WTC11 (cell line): Measurements from ENCODE around the gene NAA80. TPM values are rescaled to one million over a fixed set of nuclear protein-coding genes. Genes with fewer than 3 reads are reported as not detected.

Source experiments
- ATAC-seq: fragments of 200-7000 bp; cut with Tn5 transposase; 2 replicates; pipeline ENCODE4 v1.10.0; 2021; ENCODE audit warnings: mild to moderate bottlenecking, moderate library complexity
- CTCF ChIA-PET: fragments of 300-600 bp; sonication (Branson Sonifier 250); formaldehyde crosslinking; loops from one replicate; lab custom pipeline; 2021; ENCODE audit warnings: antibody characterized with exemption; lab: Charles Lee
- POLR2A ChIA-PET: fragments of 350-600 bp; sonication (Branson Sonifier 250); formaldehyde crosslinking; loops from one replicate; lab custom pipeline; 2021; ENCODE audit warnings: antibody characterized with exemption; lab: Charles Lee
- DNase-seq: peaks from one replicate; pipeline ENCODE4 v3.0.0; 2021; ENCODE audit warnings: low spot score
- H3K27ac Mint-ChIP-seq: 2 replicates; pipeline ENCODE4 v1.8.0; 2021; ENCODE audit warnings: mixed read lengths
- H3K27me3 Mint-ChIP-seq: 2 replicates; pipeline ENCODE4 v1.8.0; 2021; ENCODE audit warnings: low read depth, mild to moderate bottlenecking, moderate library complexity, mixed read lengths
- H3K36me3 Mint-ChIP-seq: 2 replicates; pipeline ENCODE4 v1.8.0; 2021; ENCODE audit warnings: mixed read lengths
- H3K4me1 Mint-ChIP-seq: 2 replicates; pipeline ENCODE4 v1.8.0; 2022; ENCODE audit warnings: mixed read lengths
- H3K4me3 Mint-ChIP-seq: 2 replicates; pipeline ENCODE4 v1.8.0; 2021; ENCODE audit warnings: mild to moderate bottlenecking, moderate library complexity, mixed read lengths
- H3K9me3 Mint-ChIP-seq: 2 replicates; pipeline ENCODE4 v1.8.0; 2021; ENCODE audit warnings: mixed read lengths
- CDX4 ChIP-seq: fragments of 250-450 bp; sonication (Bioruptor Pico); IDR thresholded peaks from 2 replicates; pipeline ENCODE4 v1.9.0; 2021; ENCODE audit warnings: moderate library complexity, mild to moderate bottlenecking, inconsistent platforms, borderline replicate concordance
- ELF4 ChIP-seq: sonication (generic); formaldehyde crosslinking; IDR thresholded peaks from 2 replicates; pipeline ENCODE4 v1.8.1; 2022; ENCODE audit warnings: low read depth, mild to moderate bottlenecking, moderate library complexity, missing genetic modification reagents
- MYBL2 ChIP-seq: sonication (generic); formaldehyde crosslinking; IDR thresholded peaks from 2 replicates; pipeline ENCODE4 v1.8.1; 2023; ENCODE audit warnings: mild to moderate bottlenecking, moderate library complexity, missing genetic modification reagents
- NFATC4 ChIP-seq: fragments of 250-450 bp; sonication (Bioruptor Pico); IDR thresholded peaks from 2 replicates; pipeline ENCODE4 v1.9.0; 2021; ENCODE audit warnings: mild to moderate bottlenecking
- NFYB ChIP-seq: sonication (generic); formaldehyde crosslinking; conservative IDR thresholded peaks from 2 replicates; pipeline ENCODE4 v1.8.0; 2022; ENCODE audit warnings: low read depth, missing genetic modification reagents
- NR2C2 ChIP-seq: sonication (generic); formaldehyde crosslinking; IDR thresholded peaks from 2 replicates; pipeline ENCODE4 v1.8.0; 2022; ENCODE audit warnings: mild to moderate bottlenecking, missing genetic modification reagents
- OVOL2 ChIP-seq: fragments of 250-450 bp; sonication (Bioruptor Pico); IDR thresholded peaks from 2 replicates; pipeline ENCODE4 v1.9.0; 2021; ENCODE audit warnings: mild to moderate bottlenecking, borderline replicate concordance
- SMAD3 ChIP-seq: sonication (generic); formaldehyde crosslinking; IDR thresholded peaks from 2 replicates; pipeline ENCODE4 v1.8.0; 2022; ENCODE audit warnings: missing genetic modification reagents, mild to moderate bottlenecking, borderline replicate concordance
- TEAD1 ChIP-seq: sonication (generic); formaldehyde crosslinking; IDR thresholded peaks from 2 replicates; pipeline ENCODE4 v1.8.0; 2022; ENCODE audit warnings: mild to moderate bottlenecking, missing genetic modification reagents
- ZNF423 ChIP-seq: fragments of 250-450 bp; sonication (Bioruptor Pico); IDR thresholded peaks from 2 replicates; pipeline ENCODE4 v2.1.2; 2022; ENCODE audit warnings: mild to moderate bottlenecking, moderate library complexity
- total RNA-seq: library from RNA; stranded (reverse); gene quantifications from 3 replicates; pipeline ENCODE4 v1.2.3, GENCODE V29; 2021
- TF ChIP-seq, protein P1 (sequence below): fragments of 250-450 bp; sonication (Bioruptor Pico); conservative IDR thresholded peaks from 2 replicates; pipeline ENCODE4 v1.9.0; 2021; ENCODE audit warnings: mild to moderate bottlenecking
- TF ChIP-seq, protein P2 (sequence below): sonication (generic); formaldehyde crosslinking; IDR thresholded peaks from 2 replicates; pipeline ENCODE4 v1.8.1; 2022; ENCODE audit warnings: low read depth, missing genetic modification reagents, borderline replicate concordance
- TF ChIP-seq, protein P3 (sequence below): sonication (generic); formaldehyde crosslinking; IDR thresholded peaks from 2 replicates; pipeline ENCODE4 v1.8.0; 2023; ENCODE audit warnings: mild to moderate bottlenecking, missing genetic modification reagents
- TF ChIP-seq, protein P4 (sequence below): sonication (generic); formaldehyde crosslinking; IDR thresholded peaks from 2 replicates; pipeline ENCODE4 v1.8.0; 2023; ENCODE audit warnings: missing genetic modification reagents, mild to moderate bottlenecking, borderline replicate concordance
- TF ChIP-seq, protein P5 (sequence below): sonication (generic); formaldehyde crosslinking; IDR thresholded peaks from 2 replicates; pipeline ENCODE4 v1.8.1; 2022; ENCODE audit warnings: low read depth, mild to moderate bottlenecking, moderate library complexity, missing genetic modification reagents, borderline replicate concordance

The NAA80 gene
- total RNA-seq, 1 experiment from 2014 or later = 17.3 TPM

DNA sequence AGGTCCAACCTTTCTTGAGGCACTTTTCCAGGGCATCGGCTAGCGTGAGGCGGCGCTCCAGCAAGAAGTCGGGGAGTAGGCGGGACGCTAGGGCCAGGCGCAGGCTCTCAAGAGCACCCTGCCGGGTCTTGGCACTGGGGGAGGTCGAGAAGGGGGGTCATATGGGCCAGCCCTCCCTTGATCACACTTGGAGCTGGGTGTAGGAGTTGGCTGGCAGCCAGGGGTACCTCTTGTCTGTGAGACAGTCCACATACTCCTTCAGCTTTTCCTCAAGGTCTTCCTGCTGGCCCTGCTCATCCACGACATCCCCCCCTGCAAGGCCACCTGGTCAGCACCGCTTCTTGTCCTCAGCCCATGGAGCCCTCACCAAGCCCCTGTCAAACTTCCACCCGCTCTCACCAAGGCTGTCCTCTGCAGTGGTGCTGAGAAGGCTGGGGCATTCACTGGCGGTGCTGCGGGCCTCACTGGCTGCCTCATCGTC lies 9.0 kb downstream of the NAA80 start:
- 0 out of 2 replicates have a peak overlapping the region, but pooled peaks have one; percentile 3 for H3K4me3 Mint-ChIP-seq
- H3K4me1 Mint-ChIP-seq = peaks cover 12% of the 10 kb centered on the region
- POLR2A ChIA-PET = no interaction called here

GRCh38 chr3:50289130-50289529 lies 10.1 kb downstream of the NAA80 start:
- no peak for DNase-seq
- CTCF ChIA-PET = interaction anchor here (0.6 kb wide), 1 partner anchor 62 kb away, joined by 3 read pairs; no protein-coding TSS in a partner anchor
- Mint-ChIP-seq H3K4me1 (peaks cover 12% of the 10 kb centered on the region), H3K27ac (no peak overlapping the region), H3K9me3 (no peaks in the 10 kb centered on the region), H3K36me3 (peaks cover 21% of the 10 kb centered on the region), H3K27me3 (no peaks in the 10 kb centered on the region; the same call in 1 of the 2 replicates), H3K4me3 (no peak overlapping the region)
- ATAC-seq = no peak
- POLR2A ChIA-PET = interaction anchor here (0.9 kb wide), 1 partner anchor 9 kb away, joined by 3 read pairs; no protein-coding TSS in a partner anchor
- TF ChIP-seq NFYB = no peak
- no peak for TF ChIP-seq NFATC4
- TF ChIP-seq, protein P1, sequence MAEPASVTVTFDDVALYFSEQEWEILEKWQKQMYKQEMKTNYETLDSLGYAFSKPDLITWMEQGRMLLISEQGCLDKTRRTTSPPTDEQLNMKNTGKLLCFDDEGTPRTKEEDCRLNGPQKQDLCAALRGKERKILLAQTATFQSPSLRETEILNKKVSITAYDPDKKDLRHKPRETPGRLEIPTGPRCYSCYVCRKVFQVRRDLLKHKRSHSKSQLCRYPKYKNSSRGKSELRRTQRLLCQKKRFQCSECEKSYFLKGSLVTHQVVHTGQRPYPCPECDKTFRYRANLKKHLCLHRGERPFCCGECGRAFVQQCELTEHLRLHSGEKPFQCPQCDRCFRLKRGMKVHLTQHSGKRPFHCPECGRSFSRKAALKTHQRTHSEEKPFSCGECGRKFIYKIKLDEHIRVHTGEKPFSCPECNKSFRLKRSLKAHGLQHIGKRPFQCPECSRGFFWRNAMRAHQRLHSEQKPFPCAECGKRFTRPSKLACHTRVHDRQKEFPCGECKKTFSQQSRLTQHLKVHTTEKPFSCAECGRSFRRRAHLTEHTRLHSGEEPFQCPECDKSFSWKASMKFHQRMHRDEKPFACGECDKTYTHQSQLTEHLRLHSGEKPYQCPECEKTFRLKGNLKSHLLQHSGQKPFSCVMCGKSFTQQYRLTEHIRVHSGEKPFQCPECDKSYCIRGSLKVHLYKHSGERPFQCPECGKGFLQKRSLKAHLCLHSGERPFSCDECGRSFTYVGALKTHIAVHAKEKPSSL = no peak
- TF ChIP-seq TEAD1 (CRISPR knock-in tag) = no peak
- TF ChIP-seq, protein P2, sequence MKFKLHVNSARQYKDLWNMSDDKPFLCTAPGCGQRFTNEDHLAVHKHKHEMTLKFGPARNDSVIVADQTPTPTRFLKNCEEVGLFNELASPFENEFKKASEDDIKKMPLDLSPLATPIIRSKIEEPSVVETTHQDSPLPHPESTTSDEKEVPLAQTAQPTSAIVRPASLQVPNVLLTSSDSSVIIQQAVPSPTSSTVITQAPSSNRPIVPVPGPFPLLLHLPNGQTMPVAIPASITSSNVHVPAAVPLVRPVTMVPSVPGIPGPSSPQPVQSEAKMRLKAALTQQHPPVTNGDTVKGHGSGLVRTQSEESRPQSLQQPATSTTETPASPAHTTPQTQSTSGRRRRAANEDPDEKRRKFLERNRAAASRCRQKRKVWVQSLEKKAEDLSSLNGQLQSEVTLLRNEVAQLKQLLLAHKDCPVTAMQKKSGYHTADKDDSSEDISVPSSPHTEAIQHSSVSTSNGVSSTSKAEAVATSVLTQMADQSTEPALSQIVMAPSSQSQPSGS (CRISPR knock-in tag) = no peak
- TF ChIP-seq, protein P3, sequence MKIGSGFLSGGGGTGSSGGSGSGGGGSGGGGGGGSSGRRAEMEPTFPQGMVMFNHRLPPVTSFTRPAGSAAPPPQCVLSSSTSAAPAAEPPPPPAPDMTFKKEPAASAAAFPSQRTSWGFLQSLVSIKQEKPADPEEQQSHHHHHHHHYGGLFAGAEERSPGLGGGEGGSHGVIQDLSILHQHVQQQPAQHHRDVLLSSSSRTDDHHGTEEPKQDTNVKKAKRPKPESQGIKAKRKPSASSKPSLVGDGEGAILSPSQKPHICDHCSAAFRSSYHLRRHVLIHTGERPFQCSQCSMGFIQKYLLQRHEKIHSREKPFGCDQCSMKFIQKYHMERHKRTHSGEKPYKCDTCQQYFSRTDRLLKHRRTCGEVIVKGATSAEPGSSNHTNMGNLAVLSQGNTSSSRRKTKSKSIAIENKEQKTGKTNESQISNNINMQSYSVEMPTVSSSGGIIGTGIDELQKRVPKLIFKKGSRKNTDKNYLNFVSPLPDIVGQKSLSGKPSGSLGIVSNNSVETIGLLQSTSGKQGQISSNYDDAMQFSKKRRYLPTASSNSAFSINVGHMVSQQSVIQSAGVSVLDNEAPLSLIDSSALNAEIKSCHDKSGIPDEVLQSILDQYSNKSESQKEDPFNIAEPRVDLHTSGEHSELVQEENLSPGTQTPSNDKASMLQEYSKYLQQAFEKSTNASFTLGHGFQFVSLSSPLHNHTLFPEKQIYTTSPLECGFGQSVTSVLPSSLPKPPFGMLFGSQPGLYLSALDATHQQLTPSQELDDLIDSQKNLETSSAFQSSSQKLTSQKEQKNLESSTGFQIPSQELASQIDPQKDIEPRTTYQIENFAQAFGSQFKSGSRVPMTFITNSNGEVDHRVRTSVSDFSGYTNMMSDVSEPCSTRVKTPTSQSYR = no peak
- TF ChIP-seq ELF4 (CRISPR knock-in tag) = no peak
- TF ChIP-seq, protein P4, sequence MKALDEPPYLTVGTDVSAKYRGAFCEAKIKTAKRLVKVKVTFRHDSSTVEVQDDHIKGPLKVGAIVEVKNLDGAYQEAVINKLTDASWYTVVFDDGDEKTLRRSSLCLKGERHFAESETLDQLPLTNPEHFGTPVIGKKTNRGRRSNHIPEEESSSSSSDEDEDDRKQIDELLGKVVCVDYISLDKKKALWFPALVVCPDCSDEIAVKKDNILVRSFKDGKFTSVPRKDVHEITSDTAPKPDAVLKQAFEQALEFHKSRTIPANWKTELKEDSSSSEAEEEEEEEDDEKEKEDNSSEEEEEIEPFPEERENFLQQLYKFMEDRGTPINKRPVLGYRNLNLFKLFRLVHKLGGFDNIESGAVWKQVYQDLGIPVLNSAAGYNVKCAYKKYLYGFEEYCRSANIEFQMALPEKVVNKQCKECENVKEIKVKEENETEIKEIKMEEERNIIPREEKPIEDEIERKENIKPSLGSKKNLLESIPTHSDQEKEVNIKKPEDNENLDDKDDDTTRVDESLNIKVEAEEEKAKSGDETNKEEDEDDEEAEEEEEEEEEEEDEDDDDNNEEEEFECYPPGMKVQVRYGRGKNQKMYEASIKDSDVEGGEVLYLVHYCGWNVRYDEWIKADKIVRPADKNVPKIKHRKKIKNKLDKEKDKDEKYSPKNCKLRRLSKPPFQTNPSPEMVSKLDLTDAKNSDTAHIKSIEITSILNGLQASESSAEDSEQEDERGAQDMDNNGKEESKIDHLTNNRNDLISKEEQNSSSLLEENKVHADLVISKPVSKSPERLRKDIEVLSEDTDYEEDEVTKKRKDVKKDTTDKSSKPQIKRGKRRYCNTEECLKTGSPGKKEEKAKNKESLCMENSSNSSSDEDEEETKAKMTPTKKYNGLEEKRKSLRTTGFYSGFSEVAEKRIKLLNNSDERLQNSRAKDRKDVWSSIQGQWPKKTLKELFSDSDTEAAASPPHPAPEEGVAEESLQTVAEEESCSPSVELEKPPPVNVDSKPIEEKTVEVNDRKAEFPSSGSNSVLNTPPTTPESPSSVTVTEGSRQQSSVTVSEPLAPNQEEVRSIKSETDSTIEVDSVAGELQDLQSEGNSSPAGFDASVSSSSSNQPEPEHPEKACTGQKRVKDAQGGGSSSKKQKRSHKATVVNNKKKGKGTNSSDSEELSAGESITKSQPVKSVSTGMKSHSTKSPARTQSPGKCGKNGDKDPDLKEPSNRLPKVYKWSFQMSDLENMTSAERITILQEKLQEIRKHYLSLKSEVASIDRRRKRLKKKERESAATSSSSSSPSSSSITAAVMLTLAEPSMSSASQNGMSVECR = no peak
- TF ChIP-seq ZNF423 (CRISPR knock-in tag) = no peak
- no peak for TF ChIP-seq MYBL2 (CRISPR knock-in tag)

More for the DNA sequence above, 9.0 kb downstream of the NAA80 start:
- ATAC-seq = no peak
- no peak for DNase-seq
- TF ChIP-seq CDX4 (CRISPR knock-in tag) (no peak), NR2C2 (CRISPR knock-in tag) (no peak), OVOL2 (no peak), SMAD3 (CRISPR knock-in tag) (no peak), TEAD1 (CRISPR knock-in tag) (no peak), ELF4 (CRISPR knock-in tag) (no peak)
- TF ChIP-seq, protein P5, sequence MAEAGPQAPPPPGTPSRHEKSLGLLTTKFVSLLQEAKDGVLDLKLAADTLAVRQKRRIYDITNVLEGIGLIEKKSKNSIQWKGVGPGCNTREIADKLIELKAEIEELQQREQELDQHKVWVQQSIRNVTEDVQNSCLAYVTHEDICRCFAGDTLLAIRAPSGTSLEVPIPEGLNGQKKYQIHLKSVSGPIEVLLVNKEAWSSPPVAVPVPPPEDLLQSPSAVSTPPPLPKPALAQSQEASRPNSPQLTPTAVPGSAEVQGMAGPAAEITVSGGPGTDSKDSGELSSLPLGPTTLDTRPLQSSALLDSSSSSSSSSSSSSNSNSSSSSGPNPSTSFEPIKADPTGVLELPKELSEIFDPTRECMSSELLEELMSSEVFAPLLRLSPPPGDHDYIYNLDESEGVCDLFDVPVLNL (CRISPR knock-in tag) = no peak
- TF ChIP-seq, protein P3 = no peak
- TF ChIP-seq, all 79 proteins: peak for 0
- peaks cover 21% of the 10 kb centered on the region for H3K36me3 Mint-ChIP-seq
- no peaks in the 10 kb centered on the region for H3K27me3 Mint-ChIP-seq
- H3K27ac Mint-ChIP-seq = no peak overlapping the region
- CTCF ChIA-PET = no interaction called here
- H3K9me3 Mint-ChIP-seq = no peaks in the 10 kb centered on the region
